NCI-H524 treated with DMSO at 0.1 percent for 48 hours (cell line): ENCODE measurements around the gene SNRNP40.

Experiments used
- DNase-seq: peaks from one replicate; lab custom pipeline; 2025; lab: John Stamatoyannopoulos, UW

The SNRNP40 gene

GRCh38 chr1:31230378-31230777, 66.2 kb downstream of the SNRNP40 start:
- DNase-seq, result no peak

- no peak for DNase-seq
These were observed 67.6 kb downstream of the SNRNP40 start for GRCh38 chr1:31228986-31229385.

- no peak for DNase-seq
These were observed 68.6 kb downstream of the SNRNP40 start for GRCh38 chr1:31227891-31228568.

DNA sequence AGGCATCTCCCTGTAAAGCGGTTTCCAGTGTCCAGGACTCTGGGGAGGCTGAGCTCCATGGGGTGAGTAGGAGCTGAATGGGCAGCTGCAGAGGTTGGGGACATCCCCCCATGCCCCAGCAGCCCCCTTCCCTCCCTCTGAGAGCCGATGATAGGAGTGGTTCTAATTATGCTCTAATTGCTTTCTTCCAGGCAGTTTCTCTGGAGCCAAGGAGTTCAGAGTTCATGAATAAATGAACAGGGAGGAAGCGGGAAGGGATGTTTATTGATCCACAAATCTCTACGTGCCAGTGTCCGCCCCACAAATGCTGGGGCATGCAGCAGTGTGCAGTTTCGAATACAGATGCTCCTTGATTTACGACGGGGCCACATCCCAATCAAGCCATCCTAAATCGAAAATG, 72.5 kb downstream of the SNRNP40 start:
- DNase-seq, result no peak

GRCh38 chr1:31222176-31222575, 74.4 kb downstream of the SNRNP40 start:
- no peak for DNase-seq

GRCh38 chr1:31221072-31221471, 75.5 kb downstream of the SNRNP40 start:
- no peak for DNase-seq

GRCh38 chr1:31219489-31219888, 77.1 kb downstream of the SNRNP40 start:
- DNase-seq, result no peak

GRCh38 chr1:31218705-31219104, 77.9 kb downstream of the SNRNP40 start:
- no peak for DNase-seq

DNA sequence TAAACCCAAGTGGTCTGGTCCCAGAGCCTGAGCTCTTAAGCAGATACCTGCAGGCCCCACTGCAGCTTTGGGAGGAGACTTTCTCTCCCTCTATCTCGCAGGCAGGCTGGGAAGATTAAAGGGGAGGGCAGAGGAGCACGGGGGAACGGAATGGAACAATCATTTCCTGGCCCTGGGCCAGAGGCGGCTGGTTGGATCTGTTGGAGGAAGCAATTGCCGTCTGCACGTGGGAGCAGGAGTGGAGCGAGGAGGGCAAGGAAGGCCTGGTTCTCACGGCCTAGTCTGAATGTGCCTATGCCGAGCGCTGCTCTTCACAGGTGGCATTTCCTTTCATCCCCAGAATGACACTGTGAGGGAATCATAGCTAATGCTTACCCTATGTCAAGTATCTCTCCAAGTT, 80.6 kb downstream of the SNRNP40 start:
- no peak for DNase-seq

- DNase-seq, result no peak
These were observed 81.5 kb downstream of the SNRNP40 start for GRCh38 chr1:31215065-31215570.

DNA sequence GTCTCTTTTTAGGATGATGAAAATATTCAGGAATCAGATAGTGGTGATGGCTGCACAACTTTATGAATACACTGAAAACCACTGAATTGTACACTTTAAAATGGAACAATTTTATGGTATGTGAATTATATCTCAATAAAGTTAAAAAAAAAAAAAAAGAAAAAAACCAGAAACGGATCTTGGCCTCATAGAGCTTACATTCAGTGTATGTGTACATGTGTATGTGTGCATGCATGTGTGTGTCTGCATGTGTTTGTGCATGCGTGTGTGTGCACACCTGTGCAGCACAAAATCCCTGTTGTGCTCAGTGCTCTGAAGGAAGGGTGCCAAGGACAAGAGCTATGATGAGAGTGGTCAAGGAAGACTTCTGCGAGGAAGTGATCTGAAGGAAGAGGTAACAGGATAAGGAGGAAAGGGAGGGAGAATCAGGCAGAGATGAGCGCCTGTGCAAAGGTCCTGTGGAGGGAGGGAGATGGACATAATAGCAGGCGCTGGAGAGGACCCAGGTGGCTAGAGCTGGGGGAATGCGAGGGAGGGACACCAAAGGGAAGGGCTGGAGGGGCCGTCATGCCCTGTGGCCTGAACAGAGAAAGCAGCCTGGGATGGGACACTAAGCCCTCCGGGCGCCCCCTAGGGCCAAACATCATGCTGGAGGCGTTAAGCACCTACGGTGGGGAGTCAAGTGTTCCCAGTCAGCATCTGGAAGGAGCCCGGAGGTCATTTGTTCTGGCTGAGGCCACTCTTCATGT, 82.1 kb downstream of the SNRNP40 start:
- DNase-seq, result no peak
